Measurements from ENCODE around the gene SLCO6A1.

GRCh38 chr5:102529447-102529846 is 30.6 kb upstream of the SLCO6A1 start:
- TF ChIP-seq CTCF (IDR thresholded peaks at IDR 0.05) (no peak), ZFX (IDR thresholded peaks at IDR 0.05; ENCODE audit: borderline replicate concordance) (no peak)

Data from 22Rv1 (cell line).